H1 (cell line): Measurements from ENCODE around the gene CYLD. TPM values are rescaled to one million over a fixed set of nuclear protein-coding genes. Genes with fewer than 3 reads are reported as not detected.

Experiments used
- CTCF ChIA-PET: fragments of 300-600 bp; sonication (Branson Sonifier 250); formaldehyde crosslinking; loops from one replicate; lab custom pipeline; 2021; ENCODE audit not compliant: partially characterized antibody; lab: Charles Lee
- POLR2A ChIA-PET: fragments of 300-600 bp; sonication (Branson Sonifier 250); formaldehyde crosslinking; loops from one replicate; lab custom pipeline; 2021; ENCODE audit warnings: inconsistent platforms; ENCODE audit not compliant: partially characterized antibody; lab: Charles Lee
- DNase-seq, 2 experiments: peaks; one replicate each; pipeline versions ENCODE4 v3.0.0 to v3.0.0-alpha.2; 2010 to 2022; ENCODE audit warnings: low spot score in 2 of 2, low read depth in 1 of 2, mixed read lengths in 1 of 2
- FAIRE-seq: peaks from 2 replicates; lab custom pipeline; 2011; peaks lifted over from hg19 to GRCh38; lab: Jason Lieb, UNC
- H2AFZ ChIP-seq: 2 replicates; pipeline ENCODE4 v1.8.1; 2012; ENCODE audit warnings: low read length, inconsistent platforms
- H2AK5ac ChIP-seq: 2 replicates; pipeline ENCODE4 v1.6.1; 2013; ENCODE audit warnings: low read depth, low read length
- H2BK120ac ChIP-seq: replicated peaks from 2 replicates; pipeline ENCODE3; 2013; ENCODE audit warnings: low read depth, low read length, inconsistent platforms
- H2BK12ac ChIP-seq: 2 replicates; pipeline ENCODE4 v1.6.1; 2013; ENCODE audit warnings: low read depth, low read length
- H2BK15ac ChIP-seq: 2 replicates; pipeline ENCODE4 v1.6.1; 2013; ENCODE audit warnings: low read length
- H2BK20ac ChIP-seq: 2 replicates; pipeline ENCODE4 v1.6.1; 2013; ENCODE audit warnings: low read length
- H2BK5ac ChIP-seq: 2 replicates; pipeline ENCODE4 v1.6.1; 2013; ENCODE audit warnings: low read depth, low read length
- H3K14ac ChIP-seq: 2 replicates; pipeline ENCODE4 v1.6.1; 2013; ENCODE audit warnings: inconsistent platforms; ENCODE audit not compliant: insufficient read length
- H3K18ac ChIP-seq: 2 replicates; pipeline ENCODE4 v1.6.1; 2013; ENCODE audit warnings: low read length; ENCODE audit errors: extremely low read depth
- H3K23ac ChIP-seq: 2 replicates; pipeline ENCODE4 v1.6.1; 2013; ENCODE audit warnings: inconsistent platforms; ENCODE audit not compliant: insufficient read length
- H3K23me2 ChIP-seq: 2 replicates; pipeline ENCODE4 v1.6.1; 2013; ENCODE audit warnings: low read depth, low read length
- H3K27ac ChIP-seq: 2 replicates; pipeline ENCODE4 v1.6.1; 2011; ENCODE audit warnings: low read depth, low read length, inconsistent platforms
- H3K27me3 ChIP-seq, 4 experiments: replicated peaks in 1 of 4; 1 replicate in 1 of 4; 2 replicates in 3 of 4; pipeline versions ENCODE4 v1.6.1 to v1.8.1; 2011 to 2013; ENCODE audit warnings: low read length in 3 of 4, mild to moderate bottlenecking in 3 of 4, inconsistent platforms in 2 of 4, mixed read lengths in 2 of 4, moderate library complexity in 1 of 4; ENCODE audit not compliant: control insufficient read depth in 3 of 4, insufficient read depth in 3 of 4; ENCODE audit errors: extremely low read depth in 1 of 4
- H3K36me3 ChIP-seq, 4 experiments: 2 replicates each; pipeline versions ENCODE4 v1.6.1 to v1.8.1; 2011 to 2013; ENCODE audit warnings: mild to moderate bottlenecking in 4 of 4, low read length in 3 of 4, moderate library complexity in 2 of 4, control low read depth in 1 of 4, inconsistent platforms in 1 of 4; ENCODE audit not compliant: insufficient read depth in 4 of 4, control insufficient read depth in 2 of 4
- H3K4ac ChIP-seq: replicated peaks from 2 replicates; pipeline ENCODE3; 2013; ENCODE audit warnings: low read length, low read depth, mixed read lengths, inconsistent platforms; ENCODE audit not compliant: insufficient read length
- H3K4me1 ChIP-seq, 4 experiments: replicated peaks in 1 of 4; 1 replicate in 1 of 4; 2 replicates in 3 of 4; pipeline versions ENCODE4 v1.6.1 to v1.8.1; 2011 to 2013; ENCODE audit warnings: low read length in 3 of 4, inconsistent platforms in 2 of 4, mixed read lengths in 1 of 4; ENCODE audit not compliant: insufficient read depth in 4 of 4, control insufficient read depth in 3 of 4
- H3K4me2 ChIP-seq, 2 experiments: 2 replicates each; pipeline versions ENCODE4 v1.6.1 to v1.8.1; 2011 to 2013; ENCODE audit warnings: low read depth in 2 of 2, low read length in 2 of 2, control low read depth in 1 of 2, inconsistent platforms in 1 of 2, mild to moderate bottlenecking in 1 of 2; ENCODE audit not compliant: insufficient read depth in 1 of 2
- H3K4me3 ChIP-seq, 4 experiments: fragments of 200-600, 300-600 bp in 1 of 4; sonication (generic), shearing (Covaris generic), sonication (Bioruptor Twin) in 1 of 4; 2 replicates each; pipeline versions ENCODE4 v1.5.1 to v1.8.1; 2011 to 2016; ENCODE audit warnings: low read length in 4 of 4, low read depth in 3 of 4, control low read depth in 2 of 4, inconsistent platforms in 2 of 4, mild to moderate bottlenecking in 2 of 4, mixed read lengths in 1 of 4, moderate library complexity in 1 of 4; ENCODE audit not compliant: insufficient read depth in 2 of 4; ENCODE audit errors: extremely low read depth in 1 of 4
- H3K56ac ChIP-seq: replicated peaks from 2 replicates; pipeline ENCODE3; 2013; ENCODE audit warnings: low read depth, mild to moderate bottlenecking, mixed read lengths, low read length, inconsistent platforms; ENCODE audit not compliant: insufficient read length
- H3K79me1 ChIP-seq: 2 replicates; pipeline ENCODE4 v1.6.1; 2013; ENCODE audit warnings: low read depth, low read length, control low read depth
- H3K79me2 ChIP-seq, 2 experiments: 2 replicates each; pipeline versions ENCODE4 v1.6.1 to v1.8.1; 2012 to 2013; ENCODE audit warnings: low read length in 2 of 2, mild to moderate bottlenecking in 2 of 2, inconsistent platforms in 1 of 2; ENCODE audit not compliant: insufficient read depth in 2 of 2, control insufficient read depth in 1 of 2
- H3K9ac ChIP-seq, 4 experiments: replicated peaks in 1 of 4; 1 replicate in 1 of 4; 2 replicates in 3 of 4; pipeline versions ENCODE4 v1.6.1 to v1.8.1; 2011 to 2013; ENCODE audit warnings: low read depth in 3 of 4, low read length in 3 of 4, control low read depth in 2 of 4, mild to moderate bottlenecking in 2 of 4, moderate library complexity in 2 of 4, inconsistent platforms in 1 of 4; ENCODE audit errors: extremely low read depth in 1 of 4
- H3K9me3 ChIP-seq, 2 experiments: 2 replicates each; pipeline versions ENCODE4 v1.6.1 to v1.8.1; 2012 to 2013; ENCODE audit warnings: mild to moderate bottlenecking in 2 of 2, moderate library complexity in 2 of 2, control low read depth in 1 of 2, inconsistent platforms in 1 of 2, low read depth in 1 of 2, low read length in 1 of 2, mixed read lengths in 1 of 2; ENCODE audit not compliant: insufficient read depth in 2 of 2
- H4K20me1 ChIP-seq, 2 experiments: replicated peaks in 1 of 2; 2 replicates each; pipeline versions ENCODE3 to v1.8.1; 2011 to 2013; ENCODE audit warnings: inconsistent platforms in 2 of 2, low read length in 2 of 2, mild to moderate bottlenecking in 1 of 2; ENCODE audit not compliant: insufficient read depth in 2 of 2, control insufficient read depth in 1 of 2
- H4K5ac ChIP-seq: 2 replicates; pipeline ENCODE4 v1.6.1; 2013; ENCODE audit warnings: low read length, low read depth, mixed read lengths, inconsistent platforms; ENCODE audit not compliant: insufficient read length
- H4K8ac ChIP-seq: 2 replicates; pipeline ENCODE4 v1.8.0; 2013; ENCODE audit warnings: mild to moderate bottlenecking, moderate library complexity, low read length, inconsistent platforms; ENCODE audit not compliant: insufficient read depth; ENCODE audit errors: extremely low read depth
- H4K91ac ChIP-seq: replicated peaks from 2 replicates; pipeline ENCODE3; 2013; ENCODE audit warnings: low read length, mixed read lengths, inconsistent platforms; ENCODE audit not compliant: insufficient read length
- BCL11A ChIP-seq, 2 experiments: IDR thresholded peaks; one replicate each; pipeline ENCODE4 v1.6.1; 2011; ENCODE audit warnings: low read depth in 2 of 2, low read length in 2 of 2, mild to moderate bottlenecking in 2 of 2
- CBX8 ChIP-seq: fragments of 300-800, 300-1000 bp; sonication (generic); IDR thresholded peaks from 2 replicates; pipeline ENCODE4 v1.7.1; 2016; ENCODE audit warnings: low read depth, low read length, borderline replicate concordance
- GABPA ChIP-seq: IDR thresholded peaks from 2 replicates; pipeline ENCODE4 v1.6.1; 2011; ENCODE audit warnings: mild to moderate bottlenecking, low read length, moderate library complexity, borderline replicate concordance; ENCODE audit not compliant: insufficient read depth
- GTF2F1 ChIP-seq: IDR thresholded peaks from 2 replicates; pipeline ENCODE4 v1.6.1; 2012; ENCODE audit warnings: low read depth, low read length, improper control_type of control experiment, borderline replicate concordance
- POLR2AphosphoS5 ChIP-seq: IDR thresholded peaks from 2 replicates; pipeline ENCODE4 v1.6.1; 2011; ENCODE audit warnings: low read depth, low read length
- RFX5 ChIP-seq: IDR thresholded peaks from 2 replicates; pipeline ENCODE4 v1.6.1; 2011; ENCODE audit warnings: low read depth, low read length, improper control_type of control experiment, borderline replicate concordance
- RNF2 ChIP-seq: fragments of 200-900, 300-1000 bp; sonication (generic); IDR thresholded peaks from 2 replicates; pipeline ENCODE4 v1.7.1; 2016; ENCODE audit warnings: borderline replicate concordance, low read depth, mild to moderate bottlenecking, antibody characterized with exemption, low read length; ENCODE audit not compliant: poor library complexity, severe bottlenecking; ENCODE audit errors: missing control alignments
- SP4 ChIP-seq: IDR thresholded peaks from 2 replicates; pipeline ENCODE4 v1.6.1; 2012; ENCODE audit warnings: low read length, inconsistent platforms
- TBP ChIP-seq: IDR thresholded peaks from 2 replicates; pipeline ENCODE4 v1.6.1; 2011; ENCODE audit warnings: low read depth, low read length, improper control_type of control experiment
- ZNF274 ChIP-seq: IDR thresholded peaks from 2 replicates; pipeline ENCODE4 v1.7.0; 2012; ENCODE audit warnings: low read length, borderline replicate concordance; ENCODE audit errors: extremely low read depth
- WGBS, 2 experiments: shearing (Covaris generic) in 1 of 2; methylation state at CpG; one replicate each; pipeline versions ENCODE4 v1.1.6 to v1.1.7; 2013 to 2015; ENCODE audit warnings: low lambda C conversion rate in 2 of 2, mixed read lengths in 2 of 2, inconsistent platforms in 1 of 2, low coverage in 1 of 2, missing lambda C conversion rate in 1 of 2; ENCODE audit not compliant: insufficient replicate concordance in 2 of 2, insufficient coverage in 1 of 2, insufficient read length in 1 of 2; ENCODE audit errors: extremely low coverage in 1 of 2, missing lambda C conversion rate in 1 of 2; 5-methylcytosine and 5-hydroxymethylcytosine counted together
- polyA plus RNA-seq, 7 experiments: library from polyadenylated mRNA; depleted of rRNA in 3 of 7; stranded (reverse) in 5 of 7; unstranded in 2 of 7; fragments of >200 nt in 5 of 7; fragments of 200-250 nt in 2 of 7; gene quantifications; 1 replicate in 5 of 7; 2 replicates in 1 of 7; 4 replicates in 1 of 7; pipeline versions ENCODE4 v1.2.1 to v1.2.3, GENCODE V29; 2011 to 2013; ENCODE audit warnings: missing spikeins in 2 of 7, mixed read lengths in 2 of 7
- total RNA-seq: library from RNA; stranded (reverse); fragmentation: NEBNext Ultra II Directional; extraction: Animal tissue kit (Norgen Biotek cat#: 25700); gene quantifications from 2 replicates; pipeline ENCODE4 v1.2.1, GENCODE V29; 2021
- TF ChIP-seq, protein P1 (sequence below): IDR thresholded peaks from 2 replicates; pipeline ENCODE4 v1.6.1; 2012; ENCODE audit warnings: low read length, inconsistent platforms

Gene CYLD
- total and polyA plus RNA-seq, 2 of the 8 experiments (the other 6 are each of a cell fraction or from before 2014, with no cell fraction given), result 3.7 to 18.8 TPM

DNA sequence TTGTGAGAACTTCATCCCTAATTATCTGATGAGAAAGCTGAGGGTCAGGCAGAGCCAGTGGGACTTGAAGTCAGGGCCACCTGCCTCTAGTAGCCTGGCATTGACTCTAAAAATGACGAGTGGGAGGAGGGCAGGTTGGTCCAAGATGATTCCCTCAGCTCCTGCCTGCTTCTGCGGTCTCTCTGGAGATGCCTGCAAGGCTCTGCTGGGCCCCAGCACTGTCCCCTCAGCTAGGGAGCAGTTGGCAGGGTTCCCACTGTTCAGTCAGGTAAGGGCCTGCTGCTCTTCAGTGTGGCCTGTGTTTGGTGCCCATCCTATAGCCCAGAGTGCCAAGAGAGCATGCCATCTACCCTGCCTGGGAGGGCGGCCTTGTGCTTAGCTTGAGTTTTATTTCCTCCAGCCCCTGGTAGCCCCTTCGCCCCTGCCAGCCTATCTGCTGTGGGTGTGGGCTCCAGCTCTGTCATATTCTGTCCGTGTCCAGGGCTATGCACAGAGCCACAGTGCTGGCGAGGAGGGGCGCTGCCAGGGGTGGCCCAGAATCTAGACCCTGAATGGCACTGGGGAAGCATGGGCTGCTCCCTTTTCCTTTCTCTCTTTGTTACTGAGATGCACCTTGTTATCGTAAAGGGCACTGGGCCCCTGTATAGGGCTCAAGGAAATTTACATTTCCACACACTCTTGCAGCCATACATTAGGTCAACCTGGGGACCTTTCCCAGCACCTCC, 68.5 kb downstream of the CYLD start:
- Histone ChIP-seq H3K9ac (no peak overlapping the region), H2BK12ac (no peak overlapping the region), H3K36me3 (no peaks in the 10 kb centered on the region), H3K4me1 (0 out of 7 replicates have a peak, but pooled peaks cover 0 to 2% (median 0%) of the 10 kb centered on the region in 4 experiments), H4K20me1 (no peaks in the 10 kb centered on the region), H3K27me3 (no peaks in the 10 kb centered on the region), H3K18ac (no peak overlapping the region), H3K56ac (no peak overlapping the region), H3K4me3 (no peak overlapping the region), H3K23ac (no peak overlapping the region), H2AFZ (no peak overlapping the region), H2BK120ac (no peak overlapping the region), H2BK20ac (no peak overlapping the region), H2BK15ac (no peak overlapping the region), H3K4ac (peak overlapping the region; percentile 5), H3K79me1 (no peaks in the 10 kb centered on the region), H3K23me2 (0 out of 2 replicates have a peak, but pooled peaks cover 2% of the 10 kb centered on the region), H2BK5ac (no peak overlapping the region), H3K9me3 (no peaks in the 10 kb centered on the region), H3K14ac (no peak overlapping the region), H4K8ac (no peak overlapping the region), H2AK5ac (no peak overlapping the region), H3K27ac (no peak overlapping the region), H4K5ac (no peak overlapping the region), H4K91ac (no peak overlapping the region), H3K4me2 (no peak overlapping the region), H3K79me2 (no peaks in the 10 kb centered on the region)
- ChIA-PET POLR2A (no interaction called here), CTCF (interaction anchor here (0.9 to 3.0 kb wide), 6 partner anchors 12 to 239 kb away, joined by 3 to 11 read pairs (median 4); no protein-coding TSS in a partner anchor)
- DNase-seq, result no peak
- WGBS, 2 experiments, result 83% methylated on average over 8 of the region's 8 CpGs; no CpG with 5 or more reads in 1 of the 2 experiments
- no peak for FAIRE-seq
- TF ChIP-seq, protein P1, sequence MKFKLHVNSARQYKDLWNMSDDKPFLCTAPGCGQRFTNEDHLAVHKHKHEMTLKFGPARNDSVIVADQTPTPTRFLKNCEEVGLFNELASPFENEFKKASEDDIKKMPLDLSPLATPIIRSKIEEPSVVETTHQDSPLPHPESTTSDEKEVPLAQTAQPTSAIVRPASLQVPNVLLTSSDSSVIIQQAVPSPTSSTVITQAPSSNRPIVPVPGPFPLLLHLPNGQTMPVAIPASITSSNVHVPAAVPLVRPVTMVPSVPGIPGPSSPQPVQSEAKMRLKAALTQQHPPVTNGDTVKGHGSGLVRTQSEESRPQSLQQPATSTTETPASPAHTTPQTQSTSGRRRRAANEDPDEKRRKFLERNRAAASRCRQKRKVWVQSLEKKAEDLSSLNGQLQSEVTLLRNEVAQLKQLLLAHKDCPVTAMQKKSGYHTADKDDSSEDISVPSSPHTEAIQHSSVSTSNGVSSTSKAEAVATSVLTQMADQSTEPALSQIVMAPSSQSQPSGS, result no peak
- TF ChIP-seq RFX5 (no peak), SP4 (no peak), RNF2 (no peak), GABPA (no peak), GTF2F1 (no peak), TBP (no peak), ZNF274 (no peak), CBX8 (no peak), BCL11A (IDR thresholded peaks at IDR 0.05; ENCODE audit: low read depth in 2 of 2, low read length in 2 of 2) (no peak), POLR2AphosphoS5 (no peak)
